ENCODE measurements around the gene UQCRHL.

UQCRHL gene

DNA sequence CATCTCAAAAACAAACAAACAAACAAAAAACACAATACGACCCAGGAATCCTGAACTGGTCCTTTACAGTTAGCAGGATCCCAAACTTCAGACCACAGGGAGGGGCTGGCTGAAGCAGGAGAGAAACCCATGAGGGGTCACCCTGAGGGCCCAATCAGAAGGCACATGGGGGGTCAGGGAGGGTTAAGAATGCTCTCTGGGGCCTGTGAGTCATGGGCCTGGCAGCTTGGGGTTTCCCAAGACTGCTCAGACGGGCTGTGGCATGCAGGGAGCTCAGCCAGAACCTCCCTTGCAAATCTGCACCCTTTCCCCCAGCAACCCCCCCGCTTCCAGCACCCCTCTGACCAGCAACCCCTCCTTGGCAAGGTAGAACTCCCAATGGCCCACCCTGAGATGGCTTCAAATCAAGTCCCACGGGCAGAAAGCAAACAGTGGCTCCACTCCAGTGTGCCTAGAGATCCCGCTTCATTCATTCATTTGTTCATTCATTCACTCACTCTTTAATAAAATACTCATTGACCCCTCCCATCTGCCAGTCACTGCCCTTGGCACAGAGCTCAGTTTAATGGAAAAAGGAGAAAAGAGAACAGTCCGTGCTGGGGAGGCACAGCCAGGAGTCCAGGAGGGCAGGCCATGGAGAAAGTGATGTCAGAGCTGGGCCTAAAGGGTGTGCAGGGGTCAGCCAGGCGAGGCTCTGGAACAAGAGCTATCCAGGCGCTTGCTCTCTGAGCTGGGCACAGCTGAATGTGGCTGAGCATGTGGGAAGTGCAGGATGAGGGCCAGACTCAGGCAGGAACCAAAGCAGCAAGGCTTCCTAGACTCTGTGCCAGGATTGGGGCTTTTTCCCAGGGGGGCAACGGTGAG lies 8.2 kb downstream of the UQCRHL start:
- peak in 1 of 4 experiments; percentile 2 for DNase-seq (ENCODE audit: low read depth in 4 of 4, low spot score in 1 of 4)

DNA sequence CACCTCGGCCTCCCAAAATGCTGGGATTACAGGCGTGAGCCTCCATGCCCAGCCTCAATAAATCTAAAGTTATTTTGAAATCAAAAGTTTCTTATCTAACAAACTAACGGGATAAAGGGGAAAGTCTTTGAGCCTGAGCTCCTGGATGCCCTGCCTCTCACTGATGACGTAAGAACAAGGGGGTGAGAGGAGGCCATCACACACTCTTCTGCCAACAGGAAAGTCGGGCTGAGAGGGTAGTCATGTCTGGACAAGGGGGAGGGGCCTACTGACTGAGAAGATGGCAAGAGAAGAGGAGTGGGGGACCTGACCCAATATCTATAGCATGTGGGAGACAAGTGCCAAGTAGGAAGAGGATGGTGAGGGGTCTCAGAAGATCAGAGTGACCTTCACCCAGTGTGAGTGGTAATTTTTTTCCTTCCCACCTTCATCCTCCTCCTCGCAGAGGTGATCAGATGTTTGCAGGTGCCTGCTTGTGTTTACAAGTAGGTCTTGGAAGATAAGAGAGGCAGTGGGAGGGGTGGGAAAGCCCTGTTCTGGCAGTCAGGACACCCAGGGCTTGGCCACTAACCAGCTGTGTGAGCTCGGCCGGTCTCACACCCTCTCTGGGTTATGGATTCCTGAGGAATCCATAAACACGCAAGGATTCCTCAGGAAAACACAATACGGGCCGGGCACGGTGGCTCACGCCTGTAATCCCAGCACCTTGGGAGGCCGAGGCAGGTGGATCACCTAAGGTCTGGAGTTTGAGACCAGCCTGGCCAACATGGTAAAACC lies 9.6 kb downstream of the UQCRHL start:
- DNase-seq (ENCODE audit: low read depth in 4 of 4, low spot score in 1 of 4), result no peak

DNA sequence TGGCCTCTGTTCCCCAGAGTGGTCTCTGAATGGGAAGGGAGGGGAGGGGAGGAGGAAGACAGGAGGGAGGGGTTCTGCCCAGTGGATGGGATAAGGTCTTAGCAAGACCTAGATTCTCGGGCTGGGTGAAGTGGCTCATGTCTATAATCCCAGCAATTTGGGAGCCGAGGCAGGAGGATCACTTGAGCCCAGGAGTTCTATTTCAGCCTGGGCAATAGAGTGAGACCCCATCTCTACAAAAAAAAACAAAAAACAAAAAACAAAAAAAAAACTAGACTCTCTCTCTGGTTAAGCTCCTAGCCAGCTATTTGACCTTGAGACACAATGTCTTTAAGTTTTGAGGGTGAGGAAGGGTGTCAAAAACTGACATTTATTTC lies 11.4 kb downstream of the UQCRHL start:
- DNase-seq (ENCODE audit: low read depth in 4 of 4, low spot score in 1 of 4), result no peak

DNA sequence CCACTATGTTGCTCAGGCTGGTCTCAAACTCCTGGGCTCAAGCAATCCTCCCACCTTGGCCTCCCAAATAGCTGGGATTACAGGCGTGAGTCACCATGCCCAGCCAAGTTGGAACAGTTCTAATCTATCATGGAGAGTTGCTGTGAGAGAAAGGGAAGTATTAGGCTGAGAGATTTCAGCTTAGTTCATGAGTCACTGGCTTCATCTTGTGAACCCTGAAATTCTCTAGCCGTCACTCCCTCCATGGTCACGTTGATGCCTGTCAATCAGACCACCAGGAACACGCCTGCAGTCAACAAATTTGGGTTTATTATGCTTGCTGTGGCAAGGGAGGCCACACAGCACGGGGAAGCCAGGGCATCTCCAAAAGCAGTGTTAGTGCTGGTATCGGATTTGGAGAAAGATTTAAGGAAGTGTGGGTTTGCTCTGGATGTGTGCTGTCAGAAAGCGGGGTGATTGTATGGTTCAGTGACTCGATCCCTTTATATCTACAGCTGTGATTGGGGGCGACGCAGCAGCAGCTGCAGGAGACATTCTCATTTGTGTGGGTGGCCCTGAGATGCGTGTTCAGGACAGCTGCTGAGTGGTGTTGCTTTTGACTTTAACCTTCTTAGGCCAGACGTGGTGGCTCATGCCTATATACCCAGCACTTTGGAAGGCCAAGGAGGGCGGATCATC lies 18.7 kb downstream of the UQCRHL start:
- DNase-seq (ENCODE audit: low read depth in 4 of 4, low spot score in 1 of 4), result no peak

DNA sequence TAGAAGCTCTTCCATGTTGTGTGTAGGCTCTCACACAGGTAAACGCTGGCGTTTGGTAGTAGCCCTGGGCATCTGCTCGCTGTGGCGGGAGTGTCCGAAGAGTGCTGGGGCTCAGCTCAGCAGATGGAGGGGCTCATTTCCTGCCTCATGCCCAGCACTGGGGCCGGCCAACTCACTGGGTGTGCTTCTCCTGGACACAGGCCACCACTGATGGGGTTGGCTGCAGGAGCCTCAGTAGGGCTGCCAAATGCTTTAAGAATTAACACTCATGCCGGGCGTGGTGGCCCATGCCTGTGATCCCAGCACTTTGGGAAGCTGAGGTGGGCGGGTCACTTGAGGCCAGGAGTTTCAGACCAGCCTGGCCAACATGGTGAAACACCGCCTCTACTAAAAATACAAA lies 20.9 kb downstream of the UQCRHL start:
- DNase-seq (ENCODE audit: low read depth in 4 of 4, low spot score in 1 of 4), result no peak

DNA sequence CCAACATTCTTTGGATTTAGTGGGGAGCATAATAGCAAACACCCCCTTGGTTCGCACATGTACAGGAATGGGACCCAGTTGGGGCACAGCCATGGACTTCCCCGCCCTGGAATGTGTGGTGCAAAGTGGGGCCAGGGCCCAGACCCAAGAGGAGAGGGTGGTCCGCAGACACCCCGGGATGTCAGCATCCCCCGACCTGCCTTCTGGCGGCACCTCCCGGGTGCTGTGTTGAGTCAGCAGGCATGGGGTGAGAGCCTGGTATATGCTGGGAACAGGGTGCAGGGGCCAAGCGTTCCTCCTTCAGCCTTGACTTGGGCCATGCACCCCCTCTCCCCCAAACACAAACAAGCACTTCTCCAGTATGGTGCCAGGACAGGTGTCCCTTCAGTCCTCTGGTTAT lies 21.8 kb downstream of the UQCRHL start:
- DNase-seq (ENCODE audit: low read depth in 4 of 4, low spot score in 1 of 4), result no peak

DNA sequence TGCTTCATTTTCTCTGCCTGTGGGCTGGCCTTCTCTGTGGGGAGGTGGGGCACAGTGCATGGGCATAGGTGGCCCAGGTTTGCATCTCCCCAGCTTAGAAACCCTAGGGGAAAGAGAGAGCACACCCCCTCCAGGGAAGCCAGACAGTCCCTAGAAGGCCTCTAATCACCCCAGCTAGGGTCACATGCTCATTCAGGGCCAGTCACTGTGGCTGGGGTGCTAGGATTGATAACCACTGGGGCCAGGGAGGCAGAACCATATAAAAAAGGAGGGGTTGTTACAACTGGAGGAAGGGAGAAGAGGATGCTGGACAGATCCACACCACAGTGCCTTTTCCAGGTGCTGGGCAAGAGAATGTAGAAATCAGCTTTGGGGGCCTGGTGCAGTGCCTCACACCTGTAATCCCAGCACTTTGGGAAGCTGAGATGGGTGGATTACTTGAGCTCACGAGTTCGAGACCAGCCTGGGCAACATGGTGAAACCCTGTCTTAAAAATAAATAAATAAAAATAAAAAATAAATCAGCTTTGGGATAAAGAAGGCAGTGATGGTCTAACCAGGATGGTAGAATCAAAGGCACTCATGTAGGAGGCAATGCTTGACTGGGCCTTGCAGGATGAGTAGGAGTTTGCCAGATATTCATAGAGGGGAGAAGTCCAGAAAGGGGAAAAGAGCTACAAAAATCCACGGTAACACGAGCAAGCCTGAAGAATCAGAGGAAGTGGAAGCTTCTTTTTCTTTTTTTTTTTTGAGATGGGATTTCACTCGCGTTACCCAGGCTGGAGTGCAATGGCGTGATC lies 29.3 kb downstream of the UQCRHL start:
- DNase-seq (ENCODE audit: low read depth in 4 of 4, low spot score in 1 of 4), result no peak

DNA sequence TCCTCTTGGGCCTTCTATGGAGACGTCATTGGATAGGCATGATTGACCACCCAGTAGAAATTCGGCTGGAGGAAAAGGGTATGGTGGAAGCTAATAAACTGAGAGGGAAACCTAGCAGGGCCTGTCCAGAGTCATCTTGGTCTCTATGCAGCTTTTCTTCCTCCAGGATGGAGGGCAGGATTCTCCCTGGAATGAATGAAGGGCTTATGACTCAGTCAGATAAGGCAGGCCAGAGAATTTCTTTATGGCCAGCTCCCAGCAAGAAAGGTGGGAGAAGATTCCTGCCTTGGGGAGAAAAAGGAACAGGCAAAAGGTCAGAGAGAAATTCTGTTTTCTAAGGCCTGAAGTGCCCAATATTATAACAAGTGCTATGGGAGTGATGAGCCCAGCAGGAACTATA lies 31.7 kb downstream of the UQCRHL start:
- DNase-seq (ENCODE audit: low read depth in 4 of 4, low spot score in 1 of 4), result no peak

DNA sequence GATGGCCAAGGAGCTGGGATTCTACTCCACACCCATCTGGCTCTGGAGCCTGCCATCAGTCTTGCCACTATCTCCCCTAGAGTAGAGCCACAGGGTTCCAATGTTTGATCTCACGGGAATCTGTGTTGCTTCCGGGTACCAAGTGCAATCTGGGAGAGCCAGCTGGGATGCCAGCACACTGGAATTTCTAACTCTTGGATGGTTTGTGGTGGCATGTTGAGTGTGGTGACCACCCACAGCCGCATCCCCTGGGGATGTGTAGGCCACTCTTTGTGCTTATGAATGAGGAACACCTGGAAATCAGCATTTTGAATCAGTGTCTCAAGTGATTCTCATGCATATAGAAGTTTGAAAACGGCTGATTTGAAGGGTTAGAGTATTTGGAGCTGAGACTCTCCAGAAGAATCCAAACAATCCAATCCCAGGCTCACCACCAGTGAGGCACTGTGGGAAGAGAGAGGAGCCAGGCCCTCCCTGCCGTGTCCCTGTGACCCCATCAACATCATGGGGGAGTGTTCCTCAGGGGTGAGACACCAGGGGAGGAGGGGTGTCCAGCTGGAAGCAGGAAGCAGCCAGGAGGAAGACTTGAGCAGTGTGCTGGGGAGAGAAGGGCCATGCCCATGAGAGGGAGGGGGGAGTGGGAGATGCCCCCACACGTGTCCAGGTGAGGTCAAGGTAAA lies 35.5 kb downstream of the UQCRHL start:
- DNase-seq (ENCODE audit: low read depth in 4 of 4, low spot score in 1 of 4), result no peak

DNA sequence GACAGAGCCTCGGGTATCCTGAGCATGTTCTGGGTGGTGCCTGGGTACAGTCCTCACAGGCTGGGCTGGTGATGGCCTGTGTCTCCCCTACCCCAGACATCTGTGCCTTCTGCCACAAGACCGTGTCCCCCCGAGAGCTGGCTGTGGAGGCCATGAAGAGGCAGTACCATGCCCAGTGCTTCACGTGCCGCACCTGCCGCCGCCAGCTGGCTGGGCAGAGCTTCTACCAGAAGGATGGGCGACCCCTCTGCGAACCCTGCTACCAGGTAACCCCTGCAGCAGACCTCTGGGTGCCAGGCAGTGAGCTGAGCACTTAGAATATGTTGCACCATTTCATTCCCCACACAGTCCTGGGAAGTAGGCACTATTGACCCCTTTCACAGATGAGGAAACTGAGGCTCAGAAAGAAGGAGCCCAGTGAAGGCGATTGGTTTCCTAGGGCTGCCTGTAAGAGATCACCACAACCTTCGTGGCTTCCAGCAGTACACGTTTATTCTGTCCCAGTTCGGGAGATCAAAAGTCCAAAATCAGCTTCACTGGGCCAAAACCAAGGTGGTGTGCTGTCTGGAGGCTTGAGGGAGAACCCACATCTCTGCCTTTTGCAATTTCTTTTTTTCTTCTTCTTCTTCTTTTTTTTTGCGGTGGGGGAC lies 37.0 kb downstream of the UQCRHL start:
- no peak for DNase-seq (ENCODE audit: low read depth in 4 of 4, low spot score in 1 of 4)

DNA sequence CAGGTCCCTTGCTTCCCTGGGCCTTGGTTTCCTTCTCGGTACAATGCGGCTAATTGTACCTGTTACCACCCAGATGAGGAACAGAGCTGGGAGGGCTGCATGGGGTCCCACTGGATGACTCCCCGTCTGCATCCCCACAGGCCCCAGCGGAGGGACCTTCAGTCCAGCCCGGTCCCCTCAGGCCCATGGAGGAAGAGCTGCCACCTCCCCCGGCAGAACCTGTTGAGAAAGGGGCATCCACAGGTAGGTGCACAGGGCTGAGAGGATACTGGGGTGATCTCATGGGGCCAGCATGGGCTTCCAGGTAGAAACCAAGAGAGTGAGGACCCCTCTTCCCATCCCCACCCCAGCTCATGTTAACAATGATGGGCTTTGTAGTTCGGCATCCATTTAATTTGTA lies 39.1 kb downstream of the UQCRHL start:
- DNase-seq (ENCODE audit: low read depth in 4 of 4, low spot score in 1 of 4), result no peak

DNA sequence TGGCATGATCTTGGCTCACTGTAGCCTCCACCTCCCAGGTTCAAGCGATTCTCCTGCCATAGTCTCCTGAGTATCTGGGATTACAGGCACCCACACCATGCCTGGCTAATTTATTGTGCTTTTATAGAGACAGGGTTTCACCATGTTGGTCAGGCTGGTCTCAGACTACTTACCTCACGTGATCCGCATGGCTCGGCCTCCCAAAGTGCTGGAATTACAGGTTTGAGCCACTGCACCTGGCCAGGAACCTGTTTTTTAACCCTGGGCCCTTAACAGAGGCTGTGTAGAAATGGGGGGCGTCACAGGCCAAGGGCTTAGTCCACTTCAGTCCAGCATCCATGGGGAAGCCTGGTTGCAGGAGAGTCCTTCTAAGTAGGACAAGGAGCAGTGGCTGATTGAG lies 39.5 kb downstream of the UQCRHL start:
- no peak for DNase-seq (ENCODE audit: low read depth in 4 of 4, low spot score in 1 of 4)

DNA sequence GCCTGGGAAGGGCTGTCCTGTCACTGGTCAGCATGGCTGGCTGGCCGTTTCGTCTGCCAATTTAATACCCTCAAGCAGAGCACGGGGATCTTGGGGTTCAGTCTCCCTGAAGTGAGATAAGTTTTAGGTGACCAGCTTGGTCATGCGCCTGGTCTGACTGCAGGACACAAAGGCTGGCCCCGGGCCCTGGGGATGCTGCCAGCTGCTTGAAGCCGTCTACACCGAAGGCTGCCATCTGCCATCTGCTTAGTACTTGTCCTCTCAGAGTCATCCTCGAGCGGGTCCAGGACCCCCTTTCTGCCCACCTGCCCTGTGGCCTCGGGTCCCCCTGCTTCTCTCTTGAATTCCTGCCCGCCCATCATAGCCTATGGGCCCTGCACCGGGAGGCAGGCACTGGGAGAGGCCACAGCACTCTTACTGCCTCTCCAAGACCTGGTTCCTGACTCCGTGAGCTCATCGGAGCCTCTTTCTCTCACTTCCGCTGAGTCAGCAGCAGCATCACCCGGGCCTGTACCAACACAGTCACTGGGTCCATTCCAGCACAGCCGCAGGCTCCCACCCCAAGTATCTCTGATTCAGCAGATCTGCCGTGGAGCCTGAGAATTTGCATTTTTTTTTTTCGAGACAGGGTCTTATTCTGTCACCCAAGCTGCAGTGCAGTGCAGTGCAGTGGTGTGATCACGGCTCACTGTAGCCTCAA lies 41.8 kb downstream of the UQCRHL start:
- no peak for DNase-seq (ENCODE audit: low read depth in 4 of 4, low spot score in 1 of 4)

DNA sequence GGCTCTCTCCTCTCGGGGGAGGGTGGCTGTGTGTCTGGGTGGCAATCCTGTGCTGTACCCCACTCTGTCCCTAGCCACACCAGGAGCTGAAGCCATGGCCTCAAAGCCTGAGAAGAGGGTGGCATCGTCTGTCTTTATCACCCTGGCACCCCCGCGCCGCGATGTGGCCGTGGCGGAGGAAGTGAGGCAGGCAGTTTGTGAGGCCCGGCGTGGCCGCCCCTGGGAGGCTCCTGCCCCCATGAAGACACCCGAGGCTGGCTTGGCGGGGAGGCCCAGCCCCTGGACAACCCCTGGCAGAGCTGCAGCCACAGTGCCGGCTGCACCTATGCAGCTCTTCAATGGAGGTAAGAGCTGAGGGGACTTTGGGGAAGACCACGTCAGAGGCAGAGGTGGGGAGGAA lies 42.6 kb downstream of the UQCRHL start:
- no peak for DNase-seq (ENCODE audit: low read depth in 4 of 4, low spot score in 1 of 4)

DNA sequence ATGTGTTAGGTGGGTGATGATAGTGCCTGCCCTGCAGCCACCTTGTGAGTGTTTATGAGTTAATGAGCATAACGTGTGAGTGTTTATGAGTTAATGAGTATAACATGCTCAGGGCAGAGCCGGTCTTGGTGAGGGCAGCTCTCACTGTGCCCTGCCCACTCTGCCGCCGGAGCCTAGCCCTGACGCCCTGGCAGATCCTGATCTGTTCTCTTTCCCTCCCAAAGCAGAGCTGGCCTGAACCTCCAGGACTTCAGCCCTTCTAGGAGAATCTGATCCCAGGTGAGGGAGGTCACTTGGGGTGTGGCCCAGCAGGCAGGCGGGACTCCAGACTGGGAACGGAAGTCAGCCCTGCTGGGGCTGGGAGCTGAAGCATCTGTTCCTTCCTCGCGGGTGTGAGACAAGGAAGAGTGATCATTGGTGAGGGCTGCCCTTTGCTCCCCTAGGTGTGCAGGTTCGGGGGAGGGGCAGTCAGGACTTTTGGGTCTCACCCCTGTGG lies 43.1 kb downstream of the UQCRHL start:
- DNase-seq (ENCODE audit: low read depth in 4 of 4, low spot score in 1 of 4), result no peak

DNA sequence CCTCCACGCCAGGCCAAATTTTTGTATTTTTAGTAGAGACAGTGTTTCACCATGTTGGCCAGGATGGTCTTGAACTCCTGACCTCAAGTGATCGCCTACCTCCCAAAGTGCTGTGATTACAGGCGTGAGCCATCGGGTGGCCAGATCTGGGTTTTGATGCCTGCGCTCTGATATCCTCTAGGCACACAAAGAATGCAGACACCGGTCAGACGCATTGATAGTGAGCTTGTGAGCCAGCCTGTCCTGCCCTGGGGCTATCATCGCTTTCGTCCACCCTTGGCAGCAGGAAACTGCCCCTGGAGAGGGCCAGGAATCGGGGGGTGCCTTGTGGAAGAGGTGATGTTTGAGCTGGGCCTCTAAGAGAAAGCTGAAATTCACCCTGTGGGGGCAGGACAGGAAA lies 44.9 kb downstream of the UQCRHL start:
- no peak for DNase-seq (ENCODE audit: low read depth in 4 of 4, low spot score in 1 of 4)

DNA sequence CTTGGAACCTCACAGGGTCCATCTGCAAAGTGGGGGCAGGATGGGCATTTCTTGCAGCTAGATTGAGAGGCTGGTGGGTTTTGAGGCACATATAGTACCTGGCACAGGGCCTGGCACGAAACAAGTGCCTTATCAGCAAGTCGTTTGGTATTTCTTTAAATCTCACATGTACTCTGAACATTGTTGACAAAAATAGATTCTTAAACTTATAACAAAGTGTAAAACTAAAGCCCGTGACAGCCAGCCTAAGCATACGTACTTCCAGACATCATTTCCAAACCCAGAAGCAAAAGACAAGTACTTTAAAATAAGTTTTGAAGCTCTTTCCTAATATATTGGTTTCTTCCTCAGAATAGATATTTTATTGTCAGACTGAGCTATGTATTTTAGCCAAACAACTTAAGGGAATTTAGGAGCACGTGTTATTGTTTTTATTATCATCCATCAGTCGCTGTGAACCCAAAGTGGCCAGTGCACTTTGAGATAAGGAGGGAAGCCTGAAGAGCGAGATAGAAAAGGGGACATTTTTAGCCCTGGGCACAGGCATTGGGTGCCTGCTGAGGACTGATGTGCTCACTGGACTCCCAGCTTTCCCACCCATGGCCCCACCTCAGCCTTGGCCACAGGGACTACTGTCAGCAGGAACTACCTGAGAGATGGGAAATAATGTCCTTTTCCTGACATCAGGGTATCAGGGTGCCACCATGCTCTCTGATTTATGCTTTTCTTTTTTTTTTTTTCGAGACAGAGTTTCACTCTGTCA lies 45.9 kb downstream of the UQCRHL start:
- DNase-seq (ENCODE audit: low read depth in 4 of 4, low spot score in 1 of 4), result no peak

DNA sequence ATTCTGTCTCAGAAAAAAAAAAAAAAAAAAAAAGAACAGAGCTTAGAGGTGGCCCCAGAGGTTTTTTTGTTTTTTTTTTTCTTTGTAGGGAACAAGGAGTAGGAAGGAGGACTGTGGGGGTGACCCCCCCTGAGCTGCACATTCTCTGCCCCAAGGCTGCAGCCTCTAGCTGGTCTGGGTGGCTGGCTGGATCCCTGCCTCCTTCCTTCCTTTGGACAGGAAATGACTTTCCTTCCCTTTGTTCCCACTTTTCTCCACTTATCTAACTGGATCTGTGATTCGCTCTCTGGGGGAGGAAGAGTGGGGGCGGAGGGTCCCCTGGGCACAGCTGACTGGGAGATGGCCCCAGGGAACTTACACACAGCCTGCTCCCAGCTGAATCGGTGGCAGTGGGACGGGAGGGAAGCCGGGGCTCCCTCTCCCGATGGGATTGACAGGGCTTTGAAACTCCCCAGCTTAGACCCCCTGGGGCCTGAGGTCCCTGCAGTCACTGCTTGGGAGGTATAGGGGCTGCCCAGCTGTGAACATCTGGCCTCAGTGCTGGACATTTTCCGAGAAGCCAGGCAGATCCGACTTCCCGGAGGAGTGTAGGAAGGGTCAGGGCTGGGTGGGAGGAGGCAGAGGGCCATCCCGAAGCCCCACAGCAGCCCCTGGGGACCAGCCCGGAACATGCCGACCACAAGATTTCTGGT lies 46.8 kb downstream of the UQCRHL start:
- DNase-seq (ENCODE audit: low read depth in 4 of 4, low spot score in 1 of 4), result no peak
